ENCODE measurements around the gene TAX1BP1.

TAX1BP1 gene

GRCh38 chr7:27860800-27861199 lies 120.8 kb downstream of the TAX1BP1 start:
- no peak for TF ChIP-seq CTCF (IDR thresholded peaks at IDR 0.05; ENCODE audit: extremely low read depth, missing control alignments)

GRCh38 chr7:27861747-27862146 lies 121.8 kb downstream of the TAX1BP1 start:
- DNase-seq (ENCODE audit: low spot score) = no peak
- TF ChIP-seq CTCF (IDR thresholded peaks at IDR 0.05; ENCODE audit: extremely low read depth, missing control alignments) = no peak

More at GRCh38 chr7:27860800-27861199, 120.8 kb downstream of the TAX1BP1 start:
- DNase-seq (ENCODE audit: low spot score) = no peak

GRCh38 chr7:27863880-27864279 lies 123.9 kb downstream of the TAX1BP1 start:
- TF ChIP-seq CTCF (IDR thresholded peaks at IDR 0.05; ENCODE audit: extremely low read depth, missing control alignments) = no peak
- no peak for DNase-seq (ENCODE audit: low spot score)

- TF ChIP-seq CTCF (IDR thresholded peaks at IDR 0.05; ENCODE audit: extremely low read depth, missing control alignments) = no peak
- no peak for DNase-seq (ENCODE audit: low spot score)
Measured at GRCh38 chr7:27866256-27866655, 126.3 kb downstream of the TAX1BP1 start.

- no peak for TF ChIP-seq CTCF (IDR thresholded peaks at IDR 0.05; ENCODE audit: extremely low read depth, missing control alignments)
Measured at GRCh38 chr7:27866828-27867672, 127.1 kb downstream of the TAX1BP1 start.

GRCh38 chr7:27868131-27868550 lies 128.2 kb downstream of the TAX1BP1 start:
- TF ChIP-seq CTCF (IDR thresholded peaks at IDR 0.05; ENCODE audit: extremely low read depth, missing control alignments) = no peak
- DNase-seq (ENCODE audit: low spot score) = no peak

More at GRCh38 chr7:27866828-27867672, 127.1 kb downstream of the TAX1BP1 start:
- no peak for DNase-seq (ENCODE audit: low spot score)

- TF ChIP-seq CTCF (IDR thresholded peaks at IDR 0.05; ENCODE audit: extremely low read depth, missing control alignments) = no peak
Measured at GRCh38 chr7:27869056-27869455, 129.1 kb downstream of the TAX1BP1 start.

More at GRCh38 chr7:27869056-27869455, 129.1 kb downstream of the TAX1BP1 start:
- no peak for DNase-seq (ENCODE audit: low spot score)
